ENCODE data around the gene CDK16. TPM values are rescaled to one million over a fixed set of nuclear protein-coding genes. Genes with fewer than 3 reads are reported as not detected.
A peak's percentile ranks its signal among the peaks of the same experiment; 100 is the strongest.

The CDK16 gene
- total and polyA plus RNA-seq, 2 of the 13 experiments (the other 11 are each of a cell fraction or from before 2014, with no cell fraction given), result 64.5 to 225 TPM

DNA sequence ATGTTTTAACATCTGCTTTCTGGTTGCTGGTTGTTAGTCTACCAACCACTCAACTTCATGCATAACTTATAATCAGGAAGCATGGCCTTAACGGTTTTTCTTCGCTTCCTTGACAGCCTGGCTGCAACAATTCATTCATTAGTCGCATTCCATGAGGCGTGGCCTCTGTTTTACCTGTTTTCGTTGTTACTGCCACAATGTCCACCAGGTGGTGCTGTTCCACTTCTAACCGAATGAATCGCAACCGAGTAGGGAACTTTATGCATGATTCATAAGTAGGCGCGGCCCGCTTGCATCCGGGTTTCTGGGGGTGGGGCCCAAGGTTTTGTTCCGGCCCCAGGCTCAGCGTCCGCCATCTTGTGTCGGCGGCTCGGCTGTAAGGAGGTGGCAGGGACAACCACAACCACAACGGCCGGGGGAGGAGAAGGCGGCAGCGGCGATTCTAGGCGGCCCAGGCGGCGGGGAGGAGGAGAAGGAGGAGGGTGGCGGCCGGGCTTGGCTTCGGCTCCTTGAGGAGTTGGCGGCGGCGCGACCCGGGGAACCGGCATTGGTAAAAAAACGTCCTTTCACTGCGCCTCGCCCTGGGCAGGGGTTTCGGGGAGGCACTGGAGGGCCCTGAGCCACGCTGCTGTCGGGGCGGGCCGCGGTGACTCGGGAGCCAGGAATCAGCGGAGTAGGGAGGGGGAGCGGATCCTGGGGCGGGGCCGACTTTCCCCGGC, 24.8 kb upstream of the CDK16 start, which contains the start of gene UBA1 (continued):
- TF ChIP-seq, protein P1, sequence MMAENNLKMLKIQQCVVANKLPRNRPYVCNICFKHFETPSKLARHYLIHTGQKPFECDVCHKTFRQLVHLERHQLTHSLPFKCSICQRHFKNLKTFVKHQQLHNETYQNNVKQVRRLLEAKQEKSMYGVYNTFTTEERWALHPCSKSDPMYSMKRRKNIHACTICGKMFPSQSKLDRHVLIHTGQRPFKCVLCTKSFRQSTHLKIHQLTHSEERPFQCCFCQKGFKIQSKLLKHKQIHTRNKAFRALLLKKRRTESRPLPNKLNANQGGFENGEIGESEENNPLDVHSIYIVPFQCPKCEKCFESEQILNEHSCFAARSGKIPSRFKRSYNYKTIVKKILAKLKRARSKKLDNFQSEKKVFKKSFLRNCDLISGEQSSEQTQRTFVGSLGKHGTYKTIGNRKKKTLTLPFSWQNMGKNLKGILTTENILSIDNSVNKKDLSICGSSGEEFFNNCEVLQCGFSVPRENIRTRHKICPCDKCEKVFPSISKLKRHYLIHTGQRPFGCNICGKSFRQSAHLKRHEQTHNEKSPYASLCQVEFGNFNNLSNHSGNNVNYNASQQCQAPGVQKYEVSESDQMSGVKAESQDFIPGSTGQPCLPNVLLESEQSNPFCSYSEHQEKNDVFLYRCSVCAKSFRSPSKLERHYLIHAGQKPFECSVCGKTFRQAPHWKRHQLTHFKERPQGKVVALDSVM (CRISPR knock-in tag; IDR thresholded peaks at IDR 0.05), result no peak
- no peak for TF ChIP-seq ZBTB3 (CRISPR knock-in tag; IDR thresholded peaks at IDR 0.05; ENCODE audit: borderline replicate concordance, low read depth)
- peak; percentile 44; the same call in 1 of the 2 replicates for TF ChIP-seq ZNF350 (CRISPR knock-in tag; IDR thresholded peaks at IDR 0.05; ENCODE audit: borderline replicate concordance, low read depth)
- peak; percentile 4; the same call in 1 of the 2 replicates for TF ChIP-seq RARA (CRISPR knock-in tag; IDR thresholded peaks at IDR 0.05)
- TF ChIP-seq, protein P2, sequence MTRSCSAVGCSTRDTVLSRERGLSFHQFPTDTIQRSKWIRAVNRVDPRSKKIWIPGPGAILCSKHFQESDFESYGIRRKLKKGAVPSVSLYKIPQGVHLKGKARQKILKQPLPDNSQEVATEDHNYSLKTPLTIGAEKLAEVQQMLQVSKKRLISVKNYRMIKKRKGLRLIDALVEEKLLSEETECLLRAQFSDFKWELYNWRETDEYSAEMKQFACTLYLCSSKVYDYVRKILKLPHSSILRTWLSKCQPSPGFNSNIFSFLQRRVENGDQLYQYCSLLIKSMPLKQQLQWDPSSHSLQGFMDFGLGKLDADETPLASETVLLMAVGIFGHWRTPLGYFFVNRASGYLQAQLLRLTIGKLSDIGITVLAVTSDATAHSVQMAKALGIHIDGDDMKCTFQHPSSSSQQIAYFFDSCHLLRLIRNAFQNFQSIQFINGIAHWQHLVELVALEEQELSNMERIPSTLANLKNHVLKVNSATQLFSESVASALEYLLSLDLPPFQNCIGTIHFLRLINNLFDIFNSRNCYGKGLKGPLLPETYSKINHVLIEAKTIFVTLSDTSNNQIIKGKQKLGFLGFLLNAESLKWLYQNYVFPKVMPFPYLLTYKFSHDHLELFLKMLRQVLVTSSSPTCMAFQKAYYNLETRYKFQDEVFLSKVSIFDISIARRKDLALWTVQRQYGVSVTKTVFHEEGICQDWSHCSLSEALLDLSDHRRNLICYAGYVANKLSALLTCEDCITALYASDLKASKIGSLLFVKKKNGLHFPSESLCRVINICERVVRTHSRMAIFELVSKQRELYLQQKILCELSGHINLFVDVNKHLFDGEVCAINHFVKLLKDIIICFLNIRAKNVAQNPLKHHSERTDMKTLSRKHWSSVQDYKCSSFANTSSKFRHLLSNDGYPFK (CRISPR knock-in tag; IDR thresholded peaks at IDR 0.05; ENCODE audit: borderline replicate concordance), result peak; percentile 82; the same call in 1 of the 2 replicates
- TF ChIP-seq, protein P3, sequence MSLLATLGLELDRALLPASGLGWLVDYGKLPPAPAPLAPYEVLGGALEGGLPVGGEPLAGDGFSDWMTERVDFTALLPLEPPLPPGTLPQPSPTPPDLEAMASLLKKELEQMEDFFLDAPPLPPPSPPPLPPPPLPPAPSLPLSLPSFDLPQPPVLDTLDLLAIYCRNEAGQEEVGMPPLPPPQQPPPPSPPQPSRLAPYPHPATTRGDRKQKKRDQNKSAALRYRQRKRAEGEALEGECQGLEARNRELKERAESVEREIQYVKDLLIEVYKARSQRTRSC (CRISPR knock-in tag; IDR thresholded peaks at IDR 0.05; ENCODE audit: low read depth), result no peak
- TF ChIP-seq KLF6 (CRISPR knock-in tag; IDR thresholded peaks at IDR 0.05), result 0 out of 2 replicates have a peak, but pooled peaks have one; percentile 48
- TF ChIP-seq AGO2 (optimal IDR thresholded peaks at IDR 0.05; ENCODE audit: low read depth, low read length), result peak; percentile 81
- TF ChIP-seq, protein P4, sequence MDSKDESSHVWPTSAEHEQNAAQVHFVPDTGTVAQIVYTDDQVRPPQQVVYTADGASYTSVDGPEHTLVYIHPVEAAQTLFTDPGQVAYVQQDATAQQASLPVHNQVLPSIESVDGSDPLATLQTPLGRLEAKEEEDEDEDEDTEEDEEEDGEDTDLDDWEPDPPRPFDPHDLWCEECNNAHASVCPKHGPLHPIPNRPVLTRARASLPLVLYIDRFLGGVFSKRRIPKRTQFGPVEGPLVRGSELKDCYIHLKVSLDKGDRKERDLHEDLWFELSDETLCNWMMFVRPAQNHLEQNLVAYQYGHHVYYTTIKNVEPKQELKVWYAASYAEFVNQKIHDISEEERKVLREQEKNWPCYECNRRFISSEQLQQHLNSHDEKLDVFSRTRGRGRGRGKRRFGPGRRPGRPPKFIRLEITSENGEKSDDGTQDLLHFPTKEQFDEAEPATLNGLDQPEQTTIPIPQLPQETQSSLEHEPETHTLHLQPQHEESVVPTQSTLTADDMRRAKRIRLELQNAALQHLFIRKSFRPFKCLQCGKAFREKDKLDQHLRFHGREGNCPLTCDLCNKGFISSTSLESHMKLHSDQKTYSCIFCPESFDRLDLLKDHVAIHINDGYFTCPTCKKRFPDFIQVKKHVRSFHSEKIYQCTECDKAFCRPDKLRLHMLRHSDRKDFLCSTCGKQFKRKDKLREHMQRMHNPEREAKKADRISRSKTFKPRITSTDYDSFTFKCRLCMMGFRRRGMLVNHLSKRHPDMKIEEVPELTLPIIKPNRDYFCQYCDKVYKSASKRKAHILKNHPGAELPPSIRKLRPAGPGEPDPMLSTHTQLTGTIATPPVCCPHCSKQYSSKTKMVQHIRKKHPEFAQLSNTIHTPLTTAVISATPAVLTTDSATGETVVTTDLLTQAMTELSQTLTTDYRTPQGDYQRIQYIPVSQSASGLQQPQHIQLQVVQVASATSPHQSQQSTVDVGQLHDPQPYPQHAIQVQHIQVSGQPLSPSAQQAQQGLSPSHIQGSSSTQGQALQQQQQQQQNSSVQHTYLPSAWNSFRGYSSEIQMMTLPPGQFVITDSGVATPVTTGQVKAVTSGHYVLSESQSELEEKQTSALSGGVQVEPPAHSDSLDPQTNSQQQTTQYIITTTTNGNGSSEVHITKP (CRISPR knock-in tag; IDR thresholded peaks at IDR 0.05; ENCODE audit: low read depth), result peak; percentile 73
- no peak for TF ChIP-seq ZNF552 (CRISPR knock-in tag; IDR thresholded peaks at IDR 0.05; ENCODE audit: borderline replicate concordance)
- no peak for TF ChIP-seq NCOR1 (IDR thresholded peaks at IDR 0.05; ENCODE audit: borderline replicate concordance, low read length)
- peak; percentile 40; the same call in 1 of the 2 replicates for TF ChIP-seq REPIN1 (CRISPR knock-in tag; IDR thresholded peaks at IDR 0.05; ENCODE audit: borderline replicate concordance, low read depth)

Data from HepG2 (cell line).